GM18951 (cell line): ENCODE measurements around the gene NELFE.
"Not testable (repeated sequence)": the region's sequence is repeated elsewhere in the genome, so short reads cannot be mapped to it uniquely, and the experiment has no call there.

ENCODE experiments used
- POLR2A ChIP-seq: IDR thresholded peaks from 4 replicates; pipeline ENCODE4 v1.6.1; 2011; ENCODE audit warnings: mild to moderate bottlenecking; ENCODE audit not compliant: insufficient read length, insufficient read depth; ENCODE audit errors: extremely low read depth
- in situ Hi-C: fragments of 300-500 bp; cut with MboI; formaldehyde crosslinking; loops from one replicate; pipeline ENCODE4 v1.12.0; 2022; ENCODE audit warnings: low sequenced_read_pairs, mixed read lengths, inconsistent platforms; ENCODE audit not compliant: unreplicated experiment

The NELFE gene

DNA sequence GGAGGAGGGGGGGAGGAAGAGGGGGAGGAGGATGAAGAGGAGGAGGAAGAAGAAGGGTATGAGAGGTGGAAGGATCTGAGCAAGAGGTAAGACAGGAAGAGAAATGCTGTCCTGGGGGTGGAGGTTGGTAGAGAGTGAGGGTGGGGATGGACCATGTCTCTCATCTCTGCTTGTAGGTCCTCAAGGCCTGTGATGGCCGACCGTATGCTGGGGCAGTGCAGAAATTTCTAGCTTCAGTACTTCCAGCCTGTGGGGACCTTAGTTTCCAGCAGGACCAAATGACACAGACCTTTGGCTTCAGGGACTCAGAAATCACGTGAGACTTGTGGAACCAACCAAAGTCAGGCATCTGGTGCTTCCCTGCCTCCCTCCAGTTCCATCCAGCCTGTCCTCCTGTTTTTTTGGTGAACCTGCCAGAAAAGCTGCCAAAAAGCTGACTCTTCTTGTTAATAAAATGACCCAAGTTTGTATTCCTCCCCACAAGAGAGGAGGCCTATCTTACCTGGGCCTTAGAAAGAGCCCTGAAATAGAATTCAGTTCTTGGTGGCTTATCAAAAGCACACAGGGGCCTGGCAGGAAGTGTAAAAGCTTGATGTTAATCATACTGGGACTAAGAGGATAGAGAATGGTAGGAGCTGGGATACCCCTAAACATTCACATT is 20.6 kb upstream of the NELFE start:
- in situ Hi-C loops, result no loop called here
- TF ChIP-seq POLR2A, result no peak

DNA sequence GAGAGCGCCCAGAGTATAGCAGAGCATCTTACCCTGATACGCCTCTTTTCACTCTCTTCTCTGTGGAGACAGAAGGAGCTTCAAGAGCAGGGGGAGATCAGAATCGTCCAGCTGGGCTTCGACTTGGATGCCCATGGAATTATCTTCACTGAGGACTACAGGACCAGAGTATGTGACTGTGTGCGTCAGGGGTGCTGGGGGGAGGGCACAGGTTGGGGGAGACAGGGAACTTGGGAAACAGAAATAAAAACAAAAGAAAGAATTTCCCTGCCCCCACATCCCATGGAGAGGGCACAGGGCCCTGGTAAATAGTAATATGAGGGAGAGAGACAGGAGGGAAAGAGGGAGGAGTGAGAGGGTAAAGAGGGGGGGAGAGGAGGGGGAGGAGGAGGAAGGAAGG is 20.1 kb upstream of the NELFE start:
- TF ChIP-seq POLR2A, result no peak
- in situ Hi-C loops, result no loop called here

DNA sequence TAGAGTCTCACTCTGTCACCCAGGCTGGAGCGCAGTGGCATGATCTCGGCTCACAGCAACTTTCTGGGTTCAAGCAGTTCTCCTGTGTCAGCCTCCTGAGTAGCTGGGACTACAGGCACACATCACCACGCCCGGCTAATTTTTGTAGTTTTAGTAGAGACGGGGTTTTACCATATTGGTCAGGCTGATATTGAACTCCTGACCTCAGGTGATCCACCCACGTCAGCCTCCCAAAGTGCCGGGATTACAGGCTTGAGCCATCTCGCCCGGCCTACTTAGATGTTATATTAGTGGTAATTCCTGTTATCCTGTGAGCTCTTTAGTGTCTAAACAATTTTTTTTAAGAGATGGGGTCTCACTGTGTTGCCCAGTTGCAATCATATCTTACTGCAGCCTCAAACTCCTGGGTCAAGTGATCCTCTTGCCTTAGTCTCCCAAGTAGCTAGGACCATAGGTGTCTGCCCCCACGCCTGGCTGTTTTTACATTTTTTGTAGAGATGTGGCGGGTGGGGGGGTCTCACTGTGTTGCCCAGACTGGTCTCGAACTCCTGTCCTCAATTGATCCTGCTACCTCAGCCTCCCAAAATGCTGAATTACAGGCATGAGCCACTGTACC is 19.2 kb upstream of the NELFE start:
- in situ Hi-C loops, result no loop called here

DNA sequence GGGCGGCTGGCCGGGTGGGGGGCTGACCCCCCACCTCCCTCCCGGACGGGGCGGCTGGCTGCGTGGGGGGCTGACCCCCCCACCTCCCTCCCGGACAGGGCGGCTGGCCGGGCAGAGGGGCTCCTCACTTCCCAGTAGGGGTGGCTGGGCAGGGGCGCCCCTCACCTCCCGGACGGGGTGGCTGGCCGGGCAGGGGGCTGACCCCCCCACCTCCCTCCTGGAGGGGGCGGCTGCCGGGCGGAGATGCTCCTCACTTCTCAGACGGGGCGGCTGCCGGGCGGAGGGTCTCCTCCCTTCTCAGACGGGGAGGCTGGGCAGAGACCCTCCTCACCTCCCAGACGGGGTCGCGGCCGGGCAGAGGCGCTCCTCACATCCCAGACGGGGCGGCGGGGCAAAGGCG is 17.3 kb upstream of the NELFE start:
- in situ Hi-C loops, result not testable (repeated sequence)

More for the DNA sequence above, 19.2 kb upstream of the NELFE start:
- no peak for TF ChIP-seq POLR2A

DNA sequence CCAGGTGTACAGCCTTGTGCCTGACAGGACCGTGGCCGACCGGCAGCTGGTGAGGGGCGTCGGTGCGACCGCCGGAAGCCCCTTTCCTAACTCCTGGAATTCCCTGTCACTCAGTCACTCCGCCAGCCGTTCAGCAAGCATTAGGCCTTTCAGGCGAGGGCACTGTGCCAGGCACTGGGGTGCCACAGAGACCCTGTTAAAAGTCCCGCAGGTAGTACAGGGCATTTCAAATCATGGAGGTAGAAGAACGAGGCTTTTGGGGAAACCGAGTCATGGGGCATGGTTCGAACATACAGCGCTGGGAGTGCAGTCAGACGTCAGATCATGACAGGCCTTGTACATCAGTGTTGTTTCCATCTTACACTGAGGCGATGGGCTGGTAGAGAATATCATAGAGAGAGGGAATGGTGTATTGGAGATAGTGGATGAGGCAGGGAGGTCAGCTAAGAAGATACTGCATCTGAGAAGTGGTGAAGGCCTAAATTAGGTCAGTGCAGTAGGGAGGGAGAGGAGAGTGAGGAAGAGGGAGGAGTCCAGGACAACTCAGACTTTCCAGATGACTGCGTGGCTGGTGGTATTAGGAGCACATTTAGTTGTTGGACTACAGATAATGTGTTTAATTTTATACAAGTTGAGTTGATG is 14.1 kb upstream of the NELFE start:
- in situ Hi-C loops, result no loop called here
- no peak for TF ChIP-seq POLR2A

DNA sequence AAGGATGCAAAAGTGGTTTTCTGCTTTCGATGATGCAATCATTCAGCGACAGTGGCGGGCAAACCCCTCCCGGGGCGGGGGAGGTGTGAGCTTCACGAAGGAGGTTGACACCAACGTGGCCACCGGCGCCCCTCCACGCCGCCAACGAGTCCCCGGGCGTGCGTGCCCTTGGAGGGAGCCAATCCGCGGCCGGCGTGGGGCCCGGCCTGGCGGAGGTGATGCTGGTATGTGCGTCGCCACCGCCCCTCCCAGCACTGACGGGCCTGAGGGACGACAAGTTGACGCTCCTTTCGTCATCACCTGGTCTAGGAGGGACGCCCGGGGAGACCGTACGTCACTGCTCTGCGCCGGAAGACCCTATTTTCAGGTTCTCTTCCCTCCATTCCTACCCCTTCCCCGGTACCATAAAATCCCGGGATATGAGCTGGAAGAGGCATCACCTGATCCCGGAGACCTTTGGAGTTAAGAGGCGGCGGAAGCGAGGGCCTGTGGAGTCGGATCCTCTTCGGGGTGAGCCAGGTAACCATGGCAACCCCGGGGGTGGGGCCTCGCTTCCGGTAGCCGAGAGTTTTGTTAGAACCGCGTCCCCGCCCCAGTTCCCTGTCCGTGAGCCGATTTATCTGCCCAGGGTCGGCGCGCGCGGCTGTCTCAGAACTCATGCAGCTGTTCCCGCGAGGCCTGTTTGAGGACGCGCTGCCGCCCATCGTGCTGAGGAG is 13.4 kb upstream of the NELFE start, which contains the start of gene DXO:
Gene DXO, minus strand, starts transcription at position 146 of the 716 bp plus-strand sequence. CDS start 463 bp downstream, outside the sequence.
- TF ChIP-seq POLR2A, result peak; percentile 62
- in situ Hi-C loops, result no loop called here

DNA sequence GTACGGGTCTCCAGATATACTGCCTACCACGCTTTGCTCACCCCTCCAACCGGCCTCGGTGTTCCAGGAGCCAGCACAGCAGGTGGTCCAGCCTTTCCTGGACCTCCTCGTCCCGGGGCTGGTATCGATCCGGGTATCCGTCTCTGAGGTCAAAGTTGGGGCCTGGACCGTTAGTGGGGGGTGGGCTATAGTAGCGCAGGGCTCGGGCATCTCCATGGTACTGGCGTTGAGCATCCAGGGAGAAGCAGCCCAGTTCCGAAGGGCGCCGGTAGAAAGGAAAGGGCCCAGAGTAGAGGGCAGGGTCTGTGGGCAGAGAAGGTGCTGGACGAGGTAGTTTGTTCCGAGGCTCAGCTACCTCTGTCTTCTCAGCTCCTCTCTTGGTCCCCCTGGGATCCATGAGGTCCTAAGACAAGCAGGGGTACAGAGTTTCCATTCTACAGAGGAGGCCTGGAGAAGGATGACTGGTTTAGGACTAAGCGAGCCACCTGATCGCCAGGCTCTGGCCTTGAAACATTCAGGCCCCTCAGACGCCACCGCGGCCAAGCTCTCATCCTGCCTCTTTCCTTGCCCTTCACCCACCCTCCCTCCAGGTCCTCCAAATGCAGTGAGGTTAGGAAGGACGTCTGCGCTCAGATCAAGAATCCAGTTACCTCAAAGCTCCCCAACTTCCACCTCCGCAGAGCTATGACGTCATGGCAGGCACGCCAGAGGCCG is 12.7 kb upstream of the NELFE start:
- in situ Hi-C loops, result no loop called here
- TF ChIP-seq POLR2A, result no peak

DNA sequence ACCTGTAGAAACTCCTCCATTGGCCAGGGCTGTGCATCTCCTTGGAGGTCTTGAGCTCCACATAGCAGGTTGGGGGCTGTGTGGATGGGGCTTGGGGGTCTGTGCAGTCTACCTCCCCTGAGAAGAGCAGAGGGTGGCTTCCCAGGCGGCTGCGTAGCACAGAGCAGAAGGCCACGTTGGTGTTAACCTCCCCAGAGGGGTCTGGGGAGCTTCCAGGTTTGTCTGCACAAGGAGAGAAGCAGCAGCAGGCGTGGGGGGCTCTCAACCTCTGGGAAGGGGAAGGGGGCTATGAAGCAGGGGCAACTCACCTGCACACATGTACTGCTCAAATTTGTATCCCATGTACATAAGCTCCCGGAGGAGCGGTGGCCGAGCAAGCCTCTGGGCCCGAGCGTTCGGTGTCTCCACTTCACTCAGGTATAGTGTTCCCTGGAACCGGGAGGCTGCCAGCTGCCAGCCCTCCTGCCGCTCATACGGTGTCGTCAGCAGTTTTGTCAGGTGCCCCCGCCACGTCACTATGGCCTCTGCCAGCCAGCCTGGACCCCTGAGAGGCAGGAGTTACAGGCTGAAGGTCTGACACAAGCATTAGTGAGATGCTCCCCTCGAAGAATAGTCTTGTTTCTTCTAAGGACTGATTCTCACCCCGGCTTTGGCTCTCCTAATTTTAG is 12.0 kb upstream of the NELFE start:
- TF ChIP-seq POLR2A, result no peak
- in situ Hi-C loops, result no loop called here

DNA sequence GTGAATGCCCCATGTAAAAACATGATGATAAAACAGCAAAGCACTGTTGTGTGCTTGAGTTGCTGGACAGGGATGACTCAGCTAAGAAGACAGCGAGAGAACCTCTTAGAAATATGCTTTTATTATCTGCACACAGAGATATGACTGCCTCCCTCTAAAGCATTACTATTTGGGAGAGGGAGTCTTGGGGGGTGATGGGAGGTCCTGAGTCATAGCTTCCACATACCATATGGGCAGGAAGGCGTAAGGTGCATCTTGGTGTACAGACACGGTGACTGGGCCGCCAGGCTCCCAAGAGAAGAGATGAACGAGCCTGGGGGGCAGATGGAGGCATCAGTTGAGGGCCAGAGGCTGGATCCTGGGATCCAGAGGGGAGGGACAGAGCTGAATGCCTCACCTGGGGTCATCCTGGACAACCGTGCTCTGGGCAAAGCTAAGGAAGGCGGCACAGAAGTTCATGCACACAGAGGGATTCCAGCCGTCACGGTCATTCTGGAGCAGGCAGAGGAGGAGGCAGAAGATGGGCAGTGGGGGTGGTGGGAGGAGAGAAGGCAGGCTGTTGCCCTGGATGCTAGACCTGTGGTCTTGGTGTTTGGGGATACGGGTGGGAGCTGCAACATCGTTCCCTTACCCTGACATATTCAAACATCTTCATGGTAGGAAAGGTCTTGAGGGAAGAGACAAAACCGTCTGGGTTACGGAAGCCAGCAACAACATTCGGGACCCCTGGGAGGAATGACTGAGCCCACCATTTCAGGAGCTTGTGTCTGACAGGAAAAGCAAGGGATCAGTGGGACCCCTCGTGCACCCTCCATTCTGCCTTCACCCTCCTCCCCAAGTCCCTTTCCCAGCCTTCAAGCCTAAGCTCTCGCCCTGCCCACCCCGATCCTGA is 11.2 kb upstream of the NELFE start:
- in situ Hi-C loops, result no loop called here
- peak; percentile 4 for TF ChIP-seq POLR2A

DNA sequence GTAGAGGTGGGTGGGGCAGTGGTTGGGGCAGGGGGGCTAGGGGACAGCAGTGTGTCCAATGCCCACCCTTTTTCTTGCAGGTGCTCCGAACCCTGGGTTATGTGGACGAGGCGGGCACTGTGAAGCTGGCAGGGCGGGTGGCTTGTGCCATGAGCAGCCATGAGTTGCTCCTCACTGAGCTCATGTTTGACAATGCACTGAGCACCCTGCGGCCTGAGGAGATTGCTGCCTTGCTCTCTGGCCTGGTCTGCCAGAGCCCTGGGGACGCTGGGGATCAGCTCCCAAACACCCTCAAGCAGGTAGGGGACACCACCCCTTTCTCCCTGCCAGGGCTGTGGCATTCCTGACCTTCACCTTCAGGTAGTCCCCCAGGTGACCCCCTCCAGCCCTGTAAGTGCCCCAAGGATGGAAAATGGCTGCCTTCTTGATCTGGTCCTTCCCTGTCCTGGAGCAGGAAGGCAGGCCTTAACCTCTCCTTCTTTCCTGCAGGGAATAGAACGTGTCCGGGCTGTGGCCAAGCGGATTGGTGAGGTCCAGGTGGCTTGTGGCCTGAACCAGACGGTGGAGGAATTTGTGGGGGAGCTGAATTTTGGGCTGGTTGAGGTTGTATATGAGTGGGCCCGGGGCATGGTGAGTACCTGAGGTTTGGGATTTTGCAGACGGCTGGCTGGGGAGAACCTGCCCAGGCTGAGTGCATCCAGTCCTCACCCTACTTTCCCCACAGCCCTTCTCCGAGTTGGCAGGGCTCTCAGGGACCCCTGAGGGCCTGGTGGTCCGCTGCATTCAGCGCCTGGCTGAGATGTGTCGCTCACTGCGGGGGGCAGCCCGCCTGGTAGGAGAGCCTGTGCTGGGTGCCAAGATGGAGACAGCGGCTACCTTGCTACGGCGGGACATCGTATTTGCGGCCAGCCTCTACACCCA is 10.3 kb upstream of the NELFE start:
- in situ Hi-C loops, result no loop called here
- TF ChIP-seq POLR2A, result no peak

DNA sequence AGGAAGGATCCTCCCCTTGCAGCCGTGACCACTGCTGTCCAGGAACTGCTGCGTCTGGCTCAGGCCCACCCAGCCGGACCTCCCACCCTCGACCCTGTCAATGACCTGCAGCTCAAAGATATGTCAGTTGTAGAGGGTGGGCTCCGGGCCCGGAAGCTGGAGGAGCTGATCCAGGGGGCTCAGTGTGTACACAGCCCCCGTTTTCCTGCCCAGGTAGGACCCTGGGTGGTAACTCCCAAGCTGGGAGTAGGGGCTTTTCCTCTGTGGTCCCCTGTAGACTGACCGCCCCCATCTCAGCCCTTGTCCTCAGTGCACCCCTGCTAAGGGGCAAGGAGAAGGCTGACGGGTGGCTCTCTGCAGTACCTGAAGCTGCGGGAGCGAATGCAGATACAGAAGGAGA is 9.6 kb upstream of the NELFE start:
- in situ Hi-C loops, result no loop called here
- TF ChIP-seq POLR2A, result no peak
